HG03175 (cell line): ENCODE measurements around the gene CORO2B.
"Not testable (repeated sequence)": the region's sequence is repeated elsewhere in the genome, so short reads cannot be mapped to it uniquely, and the experiment has no call there.

Source experiments
- ATAC-seq: cut with Tn5 transposase; IDR thresholded peaks from one replicate; pipeline ENCODE4 v1.9.1; 2021; ENCODE audit warnings: mild to moderate bottlenecking, moderate library complexity; ENCODE audit not compliant: unreplicated experiment

CORO2B gene

DNA sequence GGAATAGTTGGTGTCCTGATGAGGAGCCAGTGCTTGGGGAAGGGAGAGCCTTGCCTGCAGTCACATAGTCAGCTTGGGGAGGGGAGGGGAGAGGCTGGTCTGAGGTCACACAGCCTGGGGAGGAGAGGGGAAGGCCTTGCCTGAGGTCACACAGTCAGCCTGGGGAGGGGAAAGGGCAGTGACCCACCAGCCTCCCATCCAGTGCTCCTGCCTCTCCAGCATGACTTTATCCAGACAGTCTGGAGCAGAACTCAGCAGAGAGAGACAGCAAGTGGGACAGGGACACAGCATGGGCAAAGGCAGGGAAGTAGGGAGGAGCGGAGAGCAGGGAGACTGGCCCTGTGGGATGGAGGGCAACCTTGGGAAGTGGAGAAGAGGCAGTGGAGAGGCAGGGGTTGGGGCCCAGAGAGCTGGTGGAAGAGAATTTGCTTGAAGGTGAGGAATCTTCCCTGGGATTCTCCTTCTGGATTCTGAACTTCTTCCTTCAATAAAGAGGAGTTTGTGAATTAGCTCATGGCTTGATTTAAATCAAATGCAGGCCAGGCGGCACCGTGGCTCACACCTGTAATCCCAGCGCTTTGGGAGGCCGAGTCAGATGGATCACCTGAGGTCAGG, 64.5 kb downstream of the CORO2B start:
- no peak for ATAC-seq

GRCh38 chr15:68644083-68644904, 65.5 kb downstream of the CORO2B start:
- ATAC-seq: no peak

DNA sequence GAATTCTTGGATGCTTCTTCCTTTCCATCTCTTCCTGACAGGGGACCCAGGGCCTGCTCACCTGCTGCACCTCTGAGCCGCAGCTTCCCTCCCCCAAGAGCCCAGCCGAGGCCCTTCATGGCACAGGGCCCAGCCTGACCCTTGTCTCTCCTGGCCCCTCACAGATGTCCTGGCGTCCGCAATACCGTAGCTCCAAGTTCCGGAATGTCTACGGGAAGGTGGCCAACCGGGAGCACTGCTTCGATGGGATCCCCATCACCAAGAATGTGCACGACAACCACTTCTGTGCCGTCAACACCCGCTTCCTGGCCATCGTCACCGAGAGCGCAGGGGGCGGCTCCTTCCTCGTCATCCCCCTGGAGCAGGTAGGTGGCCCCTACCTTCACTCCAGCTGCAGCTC, 66.2 kb downstream of the CORO2B start:
- ATAC-seq: no peak

DNA sequence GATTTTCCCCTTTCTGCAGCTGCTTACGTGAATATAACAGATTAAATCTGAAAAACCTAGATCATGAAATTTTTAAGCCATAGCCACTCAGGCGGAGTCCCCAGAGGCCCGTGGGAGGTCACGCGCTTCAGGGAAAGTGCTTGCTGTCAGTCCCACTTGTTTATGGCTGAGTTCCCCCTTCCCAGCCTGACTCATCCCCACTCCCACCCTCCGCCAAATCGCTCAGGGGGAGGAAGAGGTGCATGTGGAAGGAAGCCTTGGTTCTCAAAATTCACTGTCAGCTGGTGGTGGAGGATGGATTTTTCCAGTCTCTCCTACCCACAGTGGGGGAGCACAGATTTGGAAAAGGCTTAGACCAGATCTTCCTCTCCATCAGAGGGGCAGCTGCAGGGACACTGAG, 67.4 kb downstream of the CORO2B start:
- no peak for ATAC-seq

DNA sequence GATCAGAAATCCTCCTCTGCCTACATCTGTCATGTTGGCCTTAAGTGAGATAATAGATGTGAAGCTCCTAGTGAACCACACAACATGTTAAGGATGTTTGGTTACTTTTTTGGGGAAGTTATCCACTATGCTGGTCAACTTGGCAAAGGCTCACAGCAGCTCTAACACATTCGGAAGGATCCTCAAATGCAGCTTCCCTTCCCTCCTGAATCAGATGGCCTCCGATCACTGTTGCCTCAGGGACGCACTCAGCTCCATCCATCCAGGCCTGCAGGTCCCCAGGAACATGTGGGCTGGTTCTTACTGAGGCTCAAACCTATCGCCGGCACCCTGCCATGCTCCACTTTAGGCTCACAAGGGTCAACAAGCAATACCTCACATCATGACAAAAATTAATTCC, 67.9 kb downstream of the CORO2B start:
- no peak for ATAC-seq

DNA sequence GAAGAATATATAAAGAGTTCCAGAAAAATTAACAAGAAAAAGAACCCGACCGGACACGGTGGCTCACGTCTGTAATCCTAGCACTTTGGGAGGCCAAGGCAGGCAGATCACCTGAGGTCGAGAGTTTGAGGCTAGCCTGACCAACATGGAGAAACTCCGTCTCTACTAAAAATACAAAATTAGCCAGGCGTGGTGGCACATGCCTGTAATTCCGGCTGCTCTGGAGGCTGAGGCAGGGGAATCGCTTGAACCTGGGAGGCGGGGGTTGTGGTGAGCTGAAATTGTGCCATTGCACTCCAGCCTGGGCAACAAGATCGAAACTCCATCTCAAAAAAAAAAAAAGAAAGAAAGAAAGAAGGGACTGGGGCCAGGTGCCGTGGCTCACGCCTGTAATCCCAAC, 68.6 kb downstream of the CORO2B start:
- ATAC-seq: not testable (repeated sequence)

- ATAC-seq: no peak
Observed at GRCh38 chr15:68650901-68651709, 72.3 kb downstream of the CORO2B start.

GRCh38 chr15:68651916-68652525, 73.2 kb downstream of the CORO2B start:
- ATAC-seq: no peak

DNA sequence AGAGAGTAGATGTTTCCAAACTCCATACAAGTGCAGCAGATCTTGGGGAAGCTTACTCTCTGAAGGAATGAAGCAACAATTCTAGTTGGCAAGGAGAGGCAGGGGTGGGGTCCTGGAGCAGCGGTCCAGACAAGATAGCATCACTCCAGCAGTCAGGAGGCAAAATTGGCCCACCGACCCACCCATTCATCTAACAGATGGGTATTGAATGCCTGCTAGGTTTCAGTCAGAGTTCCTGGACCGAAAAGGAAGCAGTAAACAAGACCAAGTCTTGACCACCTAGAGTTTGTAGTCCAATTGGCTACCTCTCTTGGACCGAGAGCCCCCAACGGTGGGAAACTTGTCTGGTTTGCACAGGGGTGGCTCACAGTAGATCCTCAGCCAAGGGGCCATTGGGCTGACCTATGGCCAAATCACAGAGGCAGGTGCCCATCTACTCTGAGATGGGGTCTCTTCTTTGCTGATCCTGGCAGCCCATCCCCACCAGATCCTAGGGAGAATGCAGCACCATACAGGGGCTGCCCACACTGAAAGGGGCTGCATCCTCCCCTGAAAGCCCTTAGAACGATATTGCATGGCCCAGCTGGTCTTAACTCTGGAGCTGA, 74.3 kb downstream of the CORO2B start:
- ATAC-seq: no peak

DNA sequence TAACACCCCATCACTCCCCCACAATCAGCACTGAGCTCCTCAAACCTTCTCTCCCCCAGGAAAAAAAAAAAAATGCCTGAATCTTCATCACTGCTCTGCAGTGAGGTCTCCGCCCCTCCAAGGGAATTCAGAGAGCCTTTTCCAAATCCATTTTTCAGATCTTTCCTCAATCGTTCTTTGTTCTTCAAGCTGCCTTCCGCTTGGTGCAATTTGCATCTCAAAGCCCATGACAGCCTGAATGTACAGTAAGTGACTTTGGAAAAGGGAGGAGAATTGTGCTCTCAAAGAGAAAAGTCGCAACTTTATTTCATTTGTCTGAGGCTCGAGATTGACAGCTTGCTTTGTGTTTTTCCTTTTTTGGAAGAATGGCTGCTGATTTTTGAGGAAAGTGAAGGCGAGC, 75.0 kb downstream of the CORO2B start:
- ATAC-seq: no peak

DNA sequence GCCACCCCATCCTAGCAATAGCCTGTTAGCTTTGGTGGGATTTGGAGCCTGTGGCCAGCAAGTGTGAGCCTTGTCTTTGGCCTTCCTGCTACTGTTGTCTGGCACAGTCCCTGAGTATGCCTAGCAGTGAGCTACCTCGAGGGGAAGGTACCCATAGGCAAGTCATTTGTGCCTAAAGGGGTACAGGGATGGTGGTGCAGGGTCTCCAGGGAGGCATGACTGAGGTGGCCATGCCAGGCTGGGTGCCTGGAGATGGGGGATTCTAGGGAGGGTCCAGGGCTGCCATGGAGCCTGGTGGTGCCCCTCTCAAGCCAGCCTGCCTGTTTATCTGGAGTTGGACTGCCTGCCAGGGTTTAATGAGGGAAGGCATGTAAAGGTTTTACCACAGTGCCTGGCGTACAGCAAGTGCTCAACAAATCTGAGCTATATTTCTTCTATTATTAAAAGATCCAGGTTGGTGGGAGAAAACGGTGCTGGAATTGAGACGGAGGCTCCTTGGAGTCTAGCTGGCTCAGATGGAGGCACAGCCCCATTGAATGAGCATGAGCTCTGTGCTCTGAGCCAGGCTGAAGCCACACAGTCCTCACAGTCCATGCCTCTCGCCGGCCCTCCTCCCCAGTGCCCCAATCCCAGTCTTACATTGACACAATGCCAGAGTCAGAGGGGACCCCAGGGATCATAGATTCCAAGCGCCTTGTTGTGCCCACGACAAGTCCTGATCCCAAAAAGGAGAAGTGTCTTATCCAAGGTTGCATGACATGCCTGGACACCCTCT, 76.2 kb downstream of the CORO2B start:
- no peak for ATAC-seq

GRCh38 chr15:68655686-68656437, 77.1 kb downstream of the CORO2B start:
- ATAC-seq: no peak

GRCh38 chr15:68656438-68656739, 77.6 kb downstream of the CORO2B start:
- ATAC-seq: no peak

- ATAC-seq: no peak
Observed at GRCh38 chr15:68658151-68658550, 79.4 kb downstream of the CORO2B start.

DNA sequence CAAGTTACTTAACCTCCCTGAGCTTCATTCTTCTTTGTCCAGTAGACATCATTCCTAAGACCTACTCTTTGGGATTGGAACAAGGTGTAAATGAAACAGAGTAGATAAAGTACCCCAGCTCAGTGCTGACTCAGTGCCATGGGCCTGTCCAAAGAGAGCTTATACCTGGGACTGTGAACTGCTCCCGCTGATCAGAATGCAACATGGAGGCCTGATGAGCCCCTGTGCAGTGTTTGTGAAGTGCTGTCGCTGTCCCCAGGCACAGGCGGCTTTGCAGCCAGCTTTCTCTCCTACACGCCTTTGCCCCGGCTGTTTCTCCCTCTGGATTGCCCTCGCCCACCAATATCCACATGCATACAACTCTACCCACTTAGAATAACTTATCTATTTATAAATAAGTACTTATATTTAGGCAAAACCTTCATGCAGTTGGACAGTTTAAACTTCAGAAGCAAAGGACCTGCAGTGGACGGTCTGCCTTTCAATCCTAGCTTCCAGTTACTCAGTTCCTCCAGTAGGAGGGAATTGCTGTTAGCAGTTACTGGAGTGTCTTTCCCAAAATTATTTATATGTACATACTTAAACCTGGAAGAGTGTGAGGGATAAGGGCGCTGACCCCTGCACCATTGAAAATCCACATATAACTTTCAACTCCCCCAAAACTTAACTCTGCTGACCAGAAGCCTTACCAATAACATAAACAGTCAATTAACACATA, 80.0 kb downstream of the CORO2B start:
- ATAC-seq: no peak

DNA sequence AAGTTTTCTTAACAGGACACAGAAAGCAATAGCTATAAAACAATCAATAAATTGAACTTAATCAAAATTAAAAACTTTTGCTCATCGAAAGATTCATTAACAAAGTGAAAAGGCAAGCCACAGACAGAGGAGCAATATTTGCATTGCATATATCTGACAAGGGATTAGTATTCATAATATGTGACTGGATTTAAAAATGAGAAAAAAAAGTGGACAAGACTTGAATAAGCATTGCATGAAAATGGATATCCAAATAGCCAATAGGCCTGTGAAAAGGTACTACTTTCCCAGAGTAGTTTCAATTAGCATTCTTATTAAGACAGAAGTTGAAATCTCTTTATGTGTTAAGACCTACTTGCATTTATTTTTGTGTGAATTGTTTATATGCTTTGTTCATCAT, 84.7 kb downstream of the CORO2B start:
- no peak for ATAC-seq

DNA sequence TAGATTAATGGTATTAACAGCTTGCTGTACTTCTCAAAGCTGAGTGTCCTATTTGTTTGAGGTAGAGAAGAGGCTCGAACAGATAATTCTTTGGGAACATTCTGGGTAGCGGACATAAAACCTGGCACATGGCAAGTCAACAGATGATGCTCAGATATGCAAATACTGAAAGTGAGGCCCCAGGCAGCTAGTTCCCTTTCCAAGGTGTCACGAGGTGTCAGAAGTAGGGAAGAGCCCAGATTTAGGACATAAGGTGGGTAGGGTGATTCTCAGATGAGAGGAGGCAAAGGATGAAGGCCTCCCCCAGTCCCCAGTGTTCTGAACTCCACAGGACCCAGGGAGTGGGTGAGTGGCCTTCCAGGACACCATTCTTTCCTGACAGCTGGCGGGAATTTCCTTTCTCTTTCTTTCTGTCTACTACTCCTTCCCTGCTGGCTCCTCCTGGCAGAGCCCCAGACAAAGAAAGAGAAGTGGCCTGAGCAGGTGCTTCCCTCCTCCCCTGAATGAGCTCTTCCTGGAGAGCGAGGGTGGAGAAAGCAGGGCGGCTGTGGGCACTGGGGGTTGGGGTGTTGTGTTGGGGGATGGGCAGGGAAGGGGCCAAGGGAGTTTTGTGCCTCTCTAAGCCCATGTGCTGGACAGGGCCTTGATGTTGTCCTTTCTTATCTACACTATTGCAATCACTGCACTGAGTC, 87.5 kb downstream of the CORO2B start:
- no peak for ATAC-seq

DNA sequence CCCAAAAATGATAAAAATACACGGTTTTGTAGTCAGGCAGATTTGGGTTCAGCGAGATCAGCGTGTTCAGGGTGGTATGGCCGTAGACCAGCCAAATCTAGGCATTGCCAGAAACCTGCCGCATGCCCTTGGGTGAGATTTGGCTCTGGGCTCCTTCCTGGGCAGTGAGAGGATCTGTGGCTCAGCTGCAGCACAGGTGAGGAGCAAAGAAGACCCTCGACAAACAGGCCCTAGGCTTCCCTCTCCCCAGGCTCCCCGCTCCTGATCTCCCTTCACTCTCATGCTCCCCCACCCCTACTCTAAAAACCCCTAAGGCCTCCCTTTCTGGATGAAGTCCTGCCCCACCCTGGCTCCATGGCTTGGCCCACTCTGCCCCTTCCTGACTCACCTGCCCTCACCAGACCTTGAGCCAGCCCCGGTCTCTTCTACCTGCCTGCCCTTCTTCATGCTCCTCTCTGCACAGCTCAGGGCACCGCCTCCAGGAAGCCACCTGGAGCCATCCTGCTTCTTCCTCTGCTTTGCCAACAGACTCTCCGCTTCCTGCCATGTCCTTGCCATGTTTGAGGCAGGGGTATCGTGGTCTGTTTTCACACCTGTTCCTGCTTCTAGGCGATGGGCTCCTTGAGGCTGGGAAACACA, 88.1 kb downstream of the CORO2B start:
- no peak for ATAC-seq
